Neural cell (in vitro differentiated cells): ENCODE data around the gene BFSP2. TPM values are rescaled to one million over a fixed set of nuclear protein-coding genes. Genes with fewer than 3 reads are reported as not detected.

Experiments used
- H2AFZ ChIP-seq: fragments of 200-600, 300-800 bp; sonication (generic), shearing (Covaris generic); 2 replicates; pipeline ENCODE4 v1.6.0; 2014; ENCODE audit warnings: low read depth, mild to moderate bottlenecking, antibody characterized with exemption, low read length, moderate library complexity
- H3F3A ChIP-seq: fragments of 200-600 bp; shearing (Covaris generic); 2 replicates; pipeline ENCODE4 v1.6.1; 2016; ENCODE audit warnings: mild to moderate bottlenecking, moderate library complexity, mixed read lengths, antibody characterized with exemption, low read length; ENCODE audit not compliant: insufficient read depth, poor library complexity, severe bottlenecking
- H3K27ac ChIP-seq: fragments of 200-600, 300-800 bp; sonication (generic), shearing (Covaris generic); 2 replicates; pipeline ENCODE4 v1.5.1; 2014; ENCODE audit warnings: mild to moderate bottlenecking, low read length, moderate library complexity
- H3K27me3 ChIP-seq: fragments of 300-800, 200-600 bp; sonication (generic), shearing (Covaris generic); 2 replicates; pipeline ENCODE4 v1.6.0; 2014; ENCODE audit warnings: mild to moderate bottlenecking, low read depth, low read length, moderate library complexity; ENCODE audit not compliant: insufficient read depth
- H3K36me3 ChIP-seq: fragments of 300-800, 200-600 bp; sonication (generic), shearing (Covaris generic); 2 replicates; pipeline ENCODE4 v1.5.1; 2014; ENCODE audit warnings: mild to moderate bottlenecking, antibody characterized with exemption, low read length, moderate library complexity; ENCODE audit not compliant: insufficient read depth
- H3K4me2 ChIP-seq: fragments of 300-800, 200-600 bp; sonication (generic), shearing (Covaris generic); 2 replicates; pipeline ENCODE4 v1.6.0; 2014; ENCODE audit warnings: mild to moderate bottlenecking, low read length
- H3K4me3 ChIP-seq: fragments of 300-800, 200-600 bp; sonication (generic), shearing (Covaris generic); 2 replicates; pipeline ENCODE4 v1.5.1; 2014; ENCODE audit warnings: mild to moderate bottlenecking, low read length, moderate library complexity
- H3K79me2 ChIP-seq: fragments of 200-600 bp; shearing (Covaris generic); replicated peaks from 2 replicates; pipeline ENCODE4 v1.6.0; 2014; ENCODE audit warnings: mild to moderate bottlenecking, low read length, moderate library complexity; ENCODE audit not compliant: insufficient read depth
- H3K9ac ChIP-seq: fragments of 300-800, 200-600 bp; sonication (generic), shearing (Covaris generic); 2 replicates; pipeline ENCODE4 v1.6.1; 2016; ENCODE audit warnings: mild to moderate bottlenecking, low read length, mixed read lengths
- H3K9me2 ChIP-seq: fragments of 200-600 bp; shearing (Covaris generic); 2 replicates; pipeline ENCODE4 v1.6.1; 2016; ENCODE audit warnings: mild to moderate bottlenecking, low read length, mixed read lengths; ENCODE audit not compliant: insufficient read depth
- H3K9me3 ChIP-seq: fragments of 200-600, 300-800 bp; sonication (generic), shearing (Covaris generic); 2 replicates; pipeline ENCODE4 v1.6.1; 2016; ENCODE audit warnings: mild to moderate bottlenecking, mixed run types, low read length, moderate library complexity, mixed read lengths
- H4K20me1 ChIP-seq: fragments of 200-600 bp; shearing (Covaris generic); 2 replicates; pipeline ENCODE4 v1.6.1; 2016; ENCODE audit warnings: mild to moderate bottlenecking, mixed run types; ENCODE audit not compliant: insufficient read depth
- CTCF ChIP-seq: fragments of 450-650 bp; IDR thresholded peaks from 2 replicates; pipeline ENCODE4 v1.5.1; 2014; ENCODE audit warnings: antibody characterized with exemption, mild to moderate bottlenecking, moderate library complexity; ENCODE audit not compliant: poor library complexity, severe bottlenecking
- EP300 ChIP-seq: fragments of 450-650 bp; conservative IDR thresholded peaks from 2 replicates; pipeline ENCODE4 v1.6.1; 2014; ENCODE audit warnings: antibody characterized with exemption, mild to moderate bottlenecking, moderate library complexity; ENCODE audit not compliant: poor library complexity, severe bottlenecking
- EZH2 ChIP-seq: fragments of 200-600, 300-800 bp; shearing (Covaris generic), sonication (generic); IDR thresholded peaks from 2 replicates; pipeline ENCODE4 v1.6.1; 2014; ENCODE audit warnings: antibody characterized with exemption, low read length, borderline replicate concordance, mild to moderate bottlenecking; ENCODE audit not compliant: insufficient read depth, poor library complexity, severe bottlenecking
- MXI1 ChIP-seq: fragments of 450-650 bp; conservative IDR thresholded peaks from 2 replicates; pipeline ENCODE4 v1.6.1; 2014; ENCODE audit warnings: antibody characterized with exemption, mild to moderate bottlenecking; ENCODE audit not compliant: poor library complexity, severe bottlenecking
- POLR2AphosphoS5 ChIP-seq: IDR thresholded peaks from 2 replicates; pipeline ENCODE4 v1.6.1; 2012
- RAD21 ChIP-seq: fragments of 450-650 bp; conservative IDR thresholded peaks from 2 replicates; pipeline ENCODE4 v1.6.1; 2014; ENCODE audit warnings: antibody characterized with exemption, mild to moderate bottlenecking, moderate library complexity
- SMC3 ChIP-seq: fragments of 450-650 bp; conservative IDR thresholded peaks from 2 replicates; pipeline ENCODE4 v1.6.1; 2014; ENCODE audit warnings: antibody characterized with exemption, mild to moderate bottlenecking, moderate library complexity; ENCODE audit not compliant: poor library complexity
- TAF1 ChIP-seq: IDR thresholded peaks from 2 replicates; pipeline ENCODE4 v1.6.1; 2012; ENCODE audit warnings: low read depth
- polyA plus RNA-seq: library from polyadenylated mRNA; depleted of rRNA; stranded (reverse); fragments of >200 nt; gene quantifications from 2 replicates; pipeline ENCODE4 v1.2.3, GENCODE V29; 2014
- TF ChIP-seq, protein P1 (sequence below): IDR thresholded peaks from 2 replicates; pipeline ENCODE4 v1.6.1; 2012; ENCODE audit warnings: borderline replicate concordance

The BFSP2 gene
- polyA plus RNA-seq, 1 donor from 2014 or later, result not detected

- H2AFZ ChIP-seq, result no peak overlapping the region
- no peak overlapping the region for H3K4me2 ChIP-seq
- H3F3A ChIP-seq, result no peaks in the 10 kb centered on the region
- no peaks in the 10 kb centered on the region for H3K27me3 ChIP-seq
- no peaks in the 10 kb centered on the region for H3K36me3 ChIP-seq
- no peaks in the 10 kb centered on the region for H3K79me2 ChIP-seq
- no peak for TF ChIP-seq SMC3
- no peak for TF ChIP-seq POLR2AphosphoS5
- no peak for TF ChIP-seq MXI1
- no peak for TF ChIP-seq EP300
- no peak for TF ChIP-seq EZH2
- TF ChIP-seq, protein P1, sequence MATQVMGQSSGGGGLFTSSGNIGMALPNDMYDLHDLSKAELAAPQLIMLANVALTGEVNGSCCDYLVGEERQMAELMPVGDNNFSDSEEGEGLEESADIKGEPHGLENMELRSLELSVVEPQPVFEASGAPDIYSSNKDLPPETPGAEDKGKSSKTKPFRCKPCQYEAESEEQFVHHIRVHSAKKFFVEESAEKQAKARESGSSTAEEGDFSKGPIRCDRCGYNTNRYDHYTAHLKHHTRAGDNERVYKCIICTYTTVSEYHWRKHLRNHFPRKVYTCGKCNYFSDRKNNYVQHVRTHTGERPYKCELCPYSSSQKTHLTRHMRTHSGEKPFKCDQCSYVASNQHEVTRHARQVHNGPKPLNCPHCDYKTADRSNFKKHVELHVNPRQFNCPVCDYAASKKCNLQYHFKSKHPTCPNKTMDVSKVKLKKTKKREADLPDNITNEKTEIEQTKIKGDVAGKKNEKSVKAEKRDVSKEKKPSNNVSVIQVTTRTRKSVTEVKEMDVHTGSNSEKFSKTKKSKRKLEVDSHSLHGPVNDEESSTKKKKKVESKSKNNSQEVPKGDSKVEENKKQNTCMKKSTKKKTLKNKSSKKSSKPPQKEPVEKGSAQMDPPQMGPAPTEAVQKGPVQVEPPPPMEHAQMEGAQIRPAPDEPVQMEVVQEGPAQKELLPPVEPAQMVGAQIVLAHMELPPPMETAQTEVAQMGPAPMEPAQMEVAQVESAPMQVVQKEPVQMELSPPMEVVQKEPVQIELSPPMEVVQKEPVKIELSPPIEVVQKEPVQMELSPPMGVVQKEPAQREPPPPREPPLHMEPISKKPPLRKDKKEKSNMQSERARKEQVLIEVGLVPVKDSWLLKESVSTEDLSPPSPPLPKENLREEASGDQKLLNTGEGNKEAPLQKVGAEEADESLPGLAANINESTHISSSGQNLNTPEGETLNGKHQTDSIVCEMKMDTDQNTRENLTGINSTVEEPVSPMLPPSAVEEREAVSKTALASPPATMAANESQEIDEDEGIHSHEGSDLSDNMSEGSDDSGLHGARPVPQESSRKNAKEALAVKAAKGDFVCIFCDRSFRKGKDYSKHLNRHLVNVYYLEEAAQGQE, result no peak
- TF ChIP-seq CTCF, result no peak
- TF ChIP-seq TAF1, result no peak
- TF ChIP-seq RAD21, result no peak
- H3K9ac ChIP-seq, result no peak overlapping the region
- H3K9me2 ChIP-seq, result no peaks in the 10 kb centered on the region
- no peak overlapping the region for H3K27ac ChIP-seq
- no peak overlapping the region for H3K4me3 ChIP-seq
- no peaks in the 10 kb centered on the region for H4K20me1 ChIP-seq
- no peaks in the 10 kb centered on the region for H3K9me3 ChIP-seq
Measured at GRCh38 chr3:133447750-133448477, 48.1 kb downstream of the BFSP2 start.

DNA sequence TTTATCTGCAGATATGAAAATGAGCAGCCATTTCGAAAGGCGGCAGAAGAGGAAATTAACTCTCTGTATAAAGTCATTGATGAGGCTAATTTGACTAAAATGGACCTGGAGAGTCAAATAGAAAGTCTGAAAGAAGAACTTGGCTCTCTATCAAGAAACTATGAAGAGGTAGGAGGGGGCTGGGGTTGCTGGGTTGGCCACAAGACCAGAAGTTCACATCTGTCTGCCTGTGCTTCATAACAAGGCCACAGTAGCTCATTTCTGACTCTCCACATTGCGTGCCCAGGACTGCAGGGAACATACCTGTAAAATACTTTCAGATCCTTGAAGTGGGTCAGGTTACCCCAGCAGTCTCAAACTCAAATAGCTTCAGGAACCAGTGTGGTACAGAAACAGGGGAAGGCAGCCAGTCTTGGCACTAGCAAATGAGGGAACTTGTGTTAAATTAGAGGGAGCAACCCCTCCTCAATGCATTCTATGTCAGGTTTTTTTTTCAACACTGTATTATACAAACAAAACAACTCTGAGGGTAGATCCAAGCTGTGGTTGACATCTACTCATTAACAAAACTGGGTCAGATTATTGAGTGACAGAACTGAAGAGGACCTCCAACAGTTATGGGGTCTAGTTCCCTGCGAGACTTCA is 48.7 kb downstream of the BFSP2 start:
- H3K36me3 ChIP-seq, result no peaks in the 10 kb centered on the region
- TF ChIP-seq, protein P1, result no peak
- TF ChIP-seq POLR2AphosphoS5 (no peak), TAF1 (no peak), SMC3 (no peak), EP300 (no peak), MXI1 (no peak), CTCF (no peak), RAD21 (no peak), EZH2 (no peak)
- H3K9ac ChIP-seq, result no peak overlapping the region
- no peaks in the 10 kb centered on the region for H4K20me1 ChIP-seq
- H3K27me3 ChIP-seq, result no peaks in the 10 kb centered on the region
- H3K27ac ChIP-seq, result no peak overlapping the region
- H3K9me2 ChIP-seq, result no peaks in the 10 kb centered on the region
- H2AFZ ChIP-seq, result no peak overlapping the region
- H3K4me2 ChIP-seq, result no peak overlapping the region
- H3K79me2 ChIP-seq, result no peaks in the 10 kb centered on the region
- no peak overlapping the region for H3K4me3 ChIP-seq
- H3F3A ChIP-seq, result no peaks in the 10 kb centered on the region
- no peaks in the 10 kb centered on the region for H3K9me3 ChIP-seq
